ENCODE results near the gene CRLF2.
A peak's percentile ranks its signal among the peaks of the same experiment; 100 is the strongest.
"Not testable (repeated sequence)": the region's sequence is repeated elsewhere in the genome, so short reads cannot be mapped to it uniquely, and the experiment has no call there.

Gene CRLF2

DNA sequence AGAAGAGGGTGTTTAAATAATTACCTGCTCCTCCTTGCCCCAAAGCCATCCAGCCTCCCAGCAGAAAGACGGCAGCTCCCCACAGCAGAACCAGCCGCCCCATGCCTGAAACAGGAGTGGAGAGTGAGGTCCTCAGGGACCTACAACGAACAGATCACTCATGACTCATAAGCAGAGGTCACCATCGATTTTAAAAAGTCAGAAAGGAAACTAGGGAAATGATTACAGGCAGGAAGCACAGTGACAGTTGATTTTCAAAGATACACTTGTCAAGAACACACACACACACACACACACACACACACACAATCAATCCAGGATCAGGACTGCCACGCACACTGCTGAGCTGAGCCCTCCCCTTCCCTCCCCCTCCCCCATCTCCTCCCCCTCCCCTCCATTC, at the start of gene CRLF2:
TSS of gene CRLF2 (minus strand) at position 118 of the 400 bp plus-strand sequence. CDS start at position 103, 15 bp downstream.
- no peak for DNase-seq (ENCODE audit: low read depth)

- DNase-seq (ENCODE audit: low read depth), result not testable (repeated sequence)
Measured at GRCh38 chrX:1261771-1262170, 49.3 kb upstream of the CRLF2 start.

- DNase-seq (ENCODE audit: low read depth), result no peak
Measured at GRCh38 chrX:1261285-1261684, 48.8 kb upstream of the CRLF2 start.

GRCh38 chrX:1252861-1253260, 40.4 kb upstream of the CRLF2 start:
- no peak for DNase-seq (ENCODE audit: low read depth)

DNA sequence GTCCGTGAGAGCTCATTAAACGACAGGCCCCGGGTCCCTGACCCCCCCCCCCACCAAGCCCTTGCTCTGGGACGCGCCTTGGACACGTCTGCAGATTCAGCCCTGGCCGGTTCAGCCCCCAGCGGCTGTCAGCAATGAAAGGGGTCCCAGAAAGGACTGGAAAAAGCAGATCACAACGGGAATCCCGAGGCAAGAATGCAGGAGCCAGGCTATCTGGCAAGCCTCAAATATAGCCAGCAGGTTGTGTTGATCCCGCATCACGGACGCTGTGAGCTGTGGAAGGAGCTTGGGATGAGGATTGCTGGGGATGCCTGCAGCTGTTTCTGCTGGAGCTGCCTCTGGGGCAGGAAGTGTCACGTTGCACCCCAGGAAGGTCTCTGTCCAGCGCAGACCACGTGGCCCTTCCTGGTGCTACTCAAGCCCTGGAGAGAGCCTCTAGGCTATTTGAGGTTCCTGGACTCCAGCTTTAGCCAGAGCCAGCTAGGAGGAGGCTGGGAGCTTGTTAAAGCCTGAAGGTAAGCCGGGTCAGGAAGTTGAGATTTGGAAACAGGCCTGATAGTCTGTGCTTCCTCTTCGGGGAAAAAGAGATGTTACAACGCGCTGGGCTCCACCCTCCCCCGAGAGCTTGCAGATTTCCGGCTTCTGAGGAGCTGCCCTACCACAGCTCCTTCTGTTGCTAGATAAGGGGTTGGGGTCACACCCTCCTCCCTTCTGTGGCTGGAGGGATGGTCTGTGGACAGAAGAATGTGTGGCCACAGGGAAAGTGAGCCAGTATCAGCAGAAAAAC, 36.8 kb upstream of the CRLF2 start:
- DNase-seq (ENCODE audit: low read depth), result no peak

DNA sequence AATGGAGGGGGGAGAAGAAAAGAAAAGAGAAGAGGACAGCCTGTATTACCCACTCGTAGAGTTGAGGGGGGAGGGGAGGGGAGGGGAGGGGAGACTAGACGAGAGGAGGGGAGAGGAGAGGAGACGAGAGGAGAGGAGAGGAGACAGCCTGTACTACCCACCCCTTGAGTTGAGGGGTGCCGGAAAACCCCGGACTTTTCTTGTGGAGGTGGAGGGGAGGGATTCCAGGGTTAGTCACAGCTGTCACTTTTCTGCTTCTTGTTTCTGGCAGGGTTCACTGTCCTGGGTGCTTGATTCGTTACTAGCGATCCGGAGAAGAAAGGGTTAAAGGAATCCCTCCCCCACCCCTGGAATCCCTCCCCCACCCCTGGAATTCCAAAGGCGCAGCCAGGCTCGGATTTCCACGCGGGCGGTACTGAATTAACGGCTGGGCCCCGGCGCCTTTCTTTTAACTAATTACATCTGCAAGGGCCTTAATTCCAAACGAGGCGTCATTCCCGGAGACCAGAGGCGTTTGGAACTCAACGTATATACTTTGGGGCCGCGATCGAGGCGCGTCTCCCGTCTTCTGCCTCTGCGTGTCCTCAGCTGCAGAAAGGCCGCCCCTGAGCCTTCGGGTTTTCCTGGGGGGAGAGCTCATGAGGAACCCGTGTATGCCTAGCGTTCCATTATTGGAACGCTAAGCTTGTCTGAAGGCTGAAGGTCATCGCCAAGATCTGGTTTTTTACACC, 36.0 kb upstream of the CRLF2 start:
- DNase-seq (ENCODE audit: low read depth), result no peak

GRCh38 chrX:1246816-1247215, 34.4 kb upstream of the CRLF2 start:
- peak; percentile 62 for DNase-seq (ENCODE audit: low read depth)

DNA sequence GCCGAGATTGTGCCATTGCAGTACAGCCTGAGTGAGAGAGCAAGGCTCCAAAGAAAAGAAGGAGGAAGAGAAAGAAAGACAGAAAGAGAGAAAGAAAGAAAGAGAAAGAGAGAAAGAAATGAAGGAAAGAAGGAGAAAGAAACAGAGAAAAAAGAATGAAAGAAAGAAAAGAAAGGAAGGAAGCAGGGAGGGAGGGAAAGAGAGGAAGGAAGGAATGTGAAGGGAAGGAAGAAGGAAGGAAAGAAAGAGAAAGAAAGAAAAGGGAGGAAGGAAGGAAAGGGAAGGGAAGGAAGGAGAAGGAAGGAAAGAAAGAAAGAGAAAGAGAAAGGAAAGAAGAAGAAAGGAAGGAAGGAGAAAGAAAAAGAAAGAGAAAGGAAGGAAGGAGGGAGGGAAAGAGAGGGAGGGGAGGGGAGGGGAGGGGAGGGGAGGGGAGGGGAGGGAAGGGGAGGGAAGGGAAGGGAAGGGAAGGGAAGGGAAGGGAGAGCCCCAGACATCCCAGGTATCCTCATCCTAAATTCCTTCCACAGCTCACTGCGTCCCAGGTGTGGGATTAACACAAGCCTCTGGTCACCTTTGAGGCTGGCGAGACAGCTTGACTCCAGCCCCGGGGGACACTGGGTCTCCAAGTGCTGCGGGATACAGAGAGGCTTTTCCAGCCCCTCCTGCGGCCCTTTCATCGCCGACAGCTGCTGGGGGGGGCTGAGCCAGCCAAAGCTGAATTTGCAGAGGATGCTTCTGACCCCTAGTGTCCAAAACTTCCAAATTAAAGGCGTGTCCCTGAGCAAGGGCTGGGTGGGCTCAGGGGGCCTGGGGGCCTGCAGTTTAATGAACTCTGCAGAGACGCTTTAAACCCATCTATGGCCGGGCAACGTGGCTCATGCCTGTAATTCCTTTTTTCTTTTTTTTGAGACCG, 32.0 kb upstream of the CRLF2 start:
- no peak for DNase-seq (ENCODE audit: low read depth)

DNA sequence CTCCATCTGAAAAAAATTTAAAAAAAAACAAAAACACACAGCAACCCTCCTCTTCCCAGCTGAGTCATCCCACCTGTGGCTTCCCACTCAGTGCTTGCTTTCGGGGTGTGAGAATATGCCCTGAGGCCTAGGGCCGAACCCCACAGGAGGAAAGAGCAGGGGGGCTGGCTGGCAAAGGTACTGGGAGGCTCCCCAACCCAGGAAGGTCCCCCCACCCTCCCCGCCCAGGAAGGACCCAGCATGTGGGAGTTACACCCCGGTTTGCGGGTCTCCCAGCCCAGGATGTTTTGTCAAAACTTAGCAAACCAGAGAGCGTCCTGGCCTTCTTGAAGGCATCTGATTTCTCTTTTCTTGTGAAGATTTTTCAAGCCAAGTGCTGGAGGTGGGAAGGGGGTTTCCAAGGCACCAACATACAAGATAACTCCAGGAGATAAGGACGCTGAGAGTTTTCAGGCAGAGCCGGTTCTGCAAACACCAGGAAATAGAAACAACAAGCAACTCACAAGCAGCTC, 30.5 kb upstream of the CRLF2 start:
- no peak for DNase-seq (ENCODE audit: low read depth)

DNA sequence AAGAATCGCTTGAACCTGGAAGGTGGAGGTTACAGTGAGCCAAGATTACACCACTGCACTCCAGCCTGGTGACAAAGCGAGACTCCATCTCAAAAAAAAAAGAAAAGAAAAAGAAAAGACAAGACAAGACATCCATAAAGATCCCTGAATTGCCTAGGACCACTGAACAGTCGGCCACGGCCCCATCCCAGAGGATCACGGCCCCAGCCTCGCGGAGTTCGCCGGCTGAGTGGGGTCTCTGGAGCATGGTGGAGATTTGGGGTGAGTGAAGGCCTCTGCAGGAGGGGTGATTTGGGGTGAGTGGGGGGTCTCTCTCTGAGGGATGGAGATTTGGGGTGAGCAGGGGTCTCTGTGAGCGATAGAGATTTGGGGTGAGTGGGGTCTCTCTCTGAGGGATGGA, 28.1 kb upstream of the CRLF2 start:
- not testable (repeated sequence) for DNase-seq (ENCODE audit: low read depth)

- no peak for DNase-seq (ENCODE audit: low read depth)
Measured at GRCh38 chrX:1239681-1240142, 27.3 kb upstream of the CRLF2 start.

- no peak for DNase-seq (ENCODE audit: low read depth)
Measured at GRCh38 chrX:1231850-1232465, 19.5 kb upstream of the CRLF2 start.

DNA sequence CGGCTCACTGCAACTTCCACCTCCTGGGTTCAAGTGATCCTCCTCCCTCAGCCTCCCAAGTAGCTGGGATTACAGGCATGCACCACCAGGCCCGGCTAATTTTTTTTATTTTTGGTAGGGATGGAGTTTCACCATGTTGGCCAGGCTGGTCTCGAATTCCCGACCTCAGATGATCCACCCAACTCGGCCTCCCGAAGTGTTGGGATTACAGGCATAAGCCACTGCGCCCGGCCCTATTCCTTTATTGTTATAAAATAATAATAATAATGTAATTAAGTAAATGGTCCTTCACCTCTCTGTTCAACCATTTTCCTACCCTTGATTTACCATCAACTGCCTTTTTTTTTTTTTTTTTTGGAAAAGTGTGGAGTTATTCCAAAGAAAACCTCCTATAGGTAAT, 15.7 kb upstream of the CRLF2 start:
- not testable (repeated sequence) for DNase-seq (ENCODE audit: low read depth)

GRCh38 chrX:1226249-1226648, 13.8 kb upstream of the CRLF2 start:
- no peak for DNase-seq (ENCODE audit: low read depth)

DNA sequence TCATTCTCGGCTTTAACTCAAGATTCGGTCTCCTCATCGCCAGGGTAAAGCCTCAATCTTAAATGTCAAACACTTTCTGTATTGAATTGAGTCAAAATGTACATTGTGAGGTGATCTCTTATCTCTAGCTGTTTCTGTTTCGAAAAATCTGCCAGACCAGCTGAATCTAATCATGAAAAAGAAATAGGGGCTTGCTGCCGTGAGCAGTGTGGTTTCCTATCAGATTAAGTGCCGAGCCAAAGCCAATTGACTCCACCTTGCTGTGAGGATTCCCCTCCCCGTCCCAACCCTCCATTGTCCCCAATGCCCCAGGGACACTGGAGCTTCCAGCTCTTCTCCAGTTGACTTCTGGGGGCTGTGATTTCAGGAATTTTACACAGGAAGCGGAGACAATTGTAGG, 12.5 kb upstream of the CRLF2 start:
- DNase-seq (ENCODE audit: low read depth), result no peak

DNA sequence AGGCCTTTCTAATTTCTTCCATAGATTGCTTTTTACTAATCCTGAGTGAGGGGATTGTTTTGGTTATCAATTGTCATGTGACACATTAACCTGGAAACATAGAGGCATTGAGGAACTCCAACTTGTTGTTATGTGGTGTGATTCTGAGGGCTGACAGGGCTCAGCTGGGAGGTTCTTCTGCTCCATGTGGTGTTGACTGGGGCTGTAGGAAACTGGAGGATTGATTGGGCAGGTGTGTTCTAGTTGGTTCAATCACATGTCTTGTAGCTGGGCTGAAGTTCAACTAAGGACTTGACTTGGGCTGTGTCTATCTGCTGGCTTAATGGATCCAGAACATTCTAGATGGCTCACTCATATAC, 10.8 kb upstream of the CRLF2 start:
- no peak for DNase-seq (ENCODE audit: low read depth)

DNA sequence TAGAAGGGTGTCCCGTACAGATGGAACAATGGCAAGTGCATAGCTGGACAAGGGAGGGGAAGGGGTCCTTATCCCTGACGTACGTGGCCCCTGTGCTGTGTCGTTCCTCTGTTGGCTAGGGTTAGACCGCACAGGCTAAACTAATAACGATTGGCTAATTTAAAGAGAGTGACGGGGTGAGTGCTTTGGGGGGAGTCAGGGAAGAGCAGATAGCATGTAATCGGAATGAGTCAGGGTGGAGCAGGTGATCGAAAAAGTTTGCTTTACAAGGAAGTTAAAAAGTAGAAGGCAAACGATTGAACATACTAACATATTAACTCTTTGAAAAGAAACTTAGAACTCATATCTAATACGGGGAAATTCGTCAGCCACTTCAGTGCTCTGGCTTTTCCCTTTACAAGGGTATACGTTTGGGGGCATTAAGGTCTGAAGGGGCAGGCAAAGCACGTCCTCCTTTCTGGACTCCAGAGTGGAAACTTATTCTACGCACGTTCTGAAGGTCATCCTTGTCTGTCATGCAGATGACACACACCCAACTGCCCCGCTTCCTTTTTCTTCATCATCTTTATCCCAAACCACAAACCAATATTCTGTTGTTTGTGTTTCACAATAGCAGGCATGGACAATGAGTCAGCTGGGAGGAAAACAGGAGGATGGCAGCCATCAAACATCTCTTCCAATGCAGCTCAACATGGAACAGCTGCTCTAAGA, 10.2 kb upstream of the CRLF2 start:
- DNase-seq (ENCODE audit: low read depth), result no peak

DNA sequence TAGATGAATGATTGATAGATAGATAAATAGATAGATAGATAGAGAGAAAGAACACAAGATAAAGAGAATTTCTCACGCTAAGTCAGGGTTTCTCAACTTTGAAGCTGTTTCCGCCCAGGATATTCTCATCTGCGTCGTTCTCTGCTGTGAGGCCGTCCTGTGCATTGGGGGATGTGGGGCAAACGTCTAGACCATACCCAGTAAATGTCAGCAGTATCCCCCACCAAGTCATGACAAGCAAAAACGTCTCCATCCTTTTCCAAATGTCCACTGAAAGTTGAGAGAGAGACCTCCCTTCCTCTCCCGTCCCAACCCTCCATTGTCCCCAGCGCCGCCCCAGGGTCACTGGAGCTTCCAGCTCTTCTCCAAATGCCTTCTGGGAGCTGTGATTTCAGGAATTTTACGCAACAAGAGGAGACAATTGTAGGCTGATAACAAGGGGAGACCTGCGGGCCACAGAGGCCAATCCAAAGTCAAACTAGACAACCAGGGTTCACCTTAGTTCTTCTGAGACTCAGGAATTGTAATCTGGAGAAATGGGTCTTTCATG, 8.9 kb upstream of the CRLF2 start:
- no peak for DNase-seq (ENCODE audit: low read depth)

DNA sequence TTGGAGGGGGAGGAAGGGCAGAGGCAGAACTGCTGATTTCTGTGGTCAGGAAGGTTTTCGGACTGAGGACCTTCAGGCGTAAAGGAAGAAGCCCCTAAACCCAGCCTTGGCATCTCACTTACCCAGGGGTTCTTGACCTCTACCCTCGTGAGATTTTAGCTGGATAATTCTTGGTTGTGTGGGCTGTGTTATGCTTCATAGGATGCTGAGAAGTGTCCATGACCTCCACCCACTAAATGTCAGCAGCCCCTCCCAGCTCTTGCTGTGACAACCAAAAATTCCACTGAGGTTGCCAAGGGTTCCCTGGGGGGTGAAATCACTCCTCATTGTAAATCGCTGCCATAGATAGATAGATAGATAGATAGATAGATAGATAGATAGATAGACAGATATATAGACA, 5.8 kb upstream of the CRLF2 start:
- no peak for DNase-seq (ENCODE audit: low read depth)

DNA sequence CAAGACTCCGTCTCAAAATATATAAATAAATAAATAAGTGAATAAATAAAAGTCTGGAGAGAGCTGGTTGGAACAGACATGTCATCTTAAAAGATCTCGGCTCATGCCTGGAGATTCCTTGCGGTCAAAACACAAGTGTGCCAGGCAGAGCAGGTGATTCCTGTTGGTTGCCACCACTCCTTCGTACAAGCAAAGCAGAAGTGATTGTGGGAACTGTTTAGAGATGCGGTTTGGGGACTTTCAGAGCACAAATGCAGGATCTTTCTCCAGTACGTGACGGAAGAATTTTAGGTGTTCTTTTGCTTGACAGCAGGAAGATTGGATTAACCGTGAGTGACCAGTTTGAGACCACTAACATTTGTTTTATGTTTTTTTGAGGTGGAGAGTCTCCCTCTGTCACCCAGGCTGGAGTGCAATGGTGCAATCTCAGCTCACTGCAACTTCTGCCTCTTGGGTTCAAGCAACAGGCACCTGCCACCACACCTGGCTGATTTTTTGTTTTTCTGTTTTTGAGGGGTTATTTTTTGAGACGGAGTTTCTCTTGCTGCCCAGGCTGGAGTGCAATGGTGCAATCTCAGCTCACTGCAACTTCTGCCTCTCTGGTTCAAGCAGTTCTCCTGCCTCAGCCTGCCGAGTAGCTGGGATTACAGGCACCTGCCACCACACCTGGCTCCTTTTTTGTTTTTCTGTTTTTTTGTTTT, 2.8 kb upstream of the CRLF2 start:
- DNase-seq (ENCODE audit: low read depth), result no peak

All from stimulated activated CD8-positive, alpha-beta memory T cell treated with anti-CD3 and anti-CD28 coated beads, Interleukin-12 subunit alpha, Interleukin-12 subunit beta, amount 100 ng/mL, for 1 hour (primary cell).